22Rv1 (cell line): ENCODE results near the gene THRB.
"Not testable (repeated sequence)": the region's sequence is repeated elsewhere in the genome, so short reads cannot be mapped to it uniquely, and the experiment has no call there.

Source experiments
- H3K27ac ChIP-seq: fragments of 450-650 bp; 2 replicates; pipeline ENCODE4 v1.5.1; 2017
- CTCF ChIP-seq: fragments of 450-650 bp; IDR thresholded peaks from 2 replicates; pipeline ENCODE4 v1.5.1; 2017; ENCODE audit warnings: mild to moderate bottlenecking
- ZFX ChIP-seq: fragments of 450-650 bp; IDR thresholded peaks from 2 replicates; pipeline ENCODE4 v1.6.1; 2017; ENCODE audit warnings: antibody characterized with exemption, borderline replicate concordance

Gene THRB

GRCh38 chr3:24435584-24435983 is 59.1 kb downstream of the THRB start:
- TF ChIP-seq ZFX (no peak), CTCF (no peak)
- no peak overlapping the region for H3K27ac ChIP-seq

- H3K27ac ChIP-seq, result no peak overlapping the region
- TF ChIP-seq CTCF (no peak), ZFX (no peak)
Observed at GRCh38 chr3:24434651-24435050, 60.0 kb downstream of the THRB start.

GRCh38 chr3:24433838-24434591 is 60.6 kb downstream of the THRB start:
- no peak overlapping the region for H3K27ac ChIP-seq
- no peak for TF ChIP-seq CTCF
- TF ChIP-seq ZFX, result no peak

- H3K27ac ChIP-seq, result no peak overlapping the region
- no peak for TF ChIP-seq ZFX
- TF ChIP-seq CTCF, result no peak
Observed at GRCh38 chr3:24432989-24433388, 61.7 kb downstream of the THRB start.

GRCh38 chr3:24428481-24428880 is 66.2 kb downstream of the THRB start:
- H3K27ac ChIP-seq, result no peak overlapping the region
- TF ChIP-seq ZFX (no peak), CTCF (no peak)

- TF ChIP-seq CTCF (no peak), ZFX (no peak)
Observed at GRCh38 chr3:24426896-24427295, 67.8 kb downstream of the THRB start.

GRCh38 chr3:24420829-24421228 is 73.8 kb downstream of the THRB start:
- H3K27ac ChIP-seq, result not testable (repeated sequence)

More at GRCh38 chr3:24426896-24427295, 67.8 kb downstream of the THRB start:
- H3K27ac ChIP-seq, result no peak overlapping the region

- TF ChIP-seq ZFX (no peak), CTCF (no peak)
- H3K27ac ChIP-seq, result no peak overlapping the region
Observed at GRCh38 chr3:24420224-24420623, 74.4 kb downstream of the THRB start.
